ENCODE measurements around the gene ABLIM3.

- TF ChIP-seq, protein P1, sequence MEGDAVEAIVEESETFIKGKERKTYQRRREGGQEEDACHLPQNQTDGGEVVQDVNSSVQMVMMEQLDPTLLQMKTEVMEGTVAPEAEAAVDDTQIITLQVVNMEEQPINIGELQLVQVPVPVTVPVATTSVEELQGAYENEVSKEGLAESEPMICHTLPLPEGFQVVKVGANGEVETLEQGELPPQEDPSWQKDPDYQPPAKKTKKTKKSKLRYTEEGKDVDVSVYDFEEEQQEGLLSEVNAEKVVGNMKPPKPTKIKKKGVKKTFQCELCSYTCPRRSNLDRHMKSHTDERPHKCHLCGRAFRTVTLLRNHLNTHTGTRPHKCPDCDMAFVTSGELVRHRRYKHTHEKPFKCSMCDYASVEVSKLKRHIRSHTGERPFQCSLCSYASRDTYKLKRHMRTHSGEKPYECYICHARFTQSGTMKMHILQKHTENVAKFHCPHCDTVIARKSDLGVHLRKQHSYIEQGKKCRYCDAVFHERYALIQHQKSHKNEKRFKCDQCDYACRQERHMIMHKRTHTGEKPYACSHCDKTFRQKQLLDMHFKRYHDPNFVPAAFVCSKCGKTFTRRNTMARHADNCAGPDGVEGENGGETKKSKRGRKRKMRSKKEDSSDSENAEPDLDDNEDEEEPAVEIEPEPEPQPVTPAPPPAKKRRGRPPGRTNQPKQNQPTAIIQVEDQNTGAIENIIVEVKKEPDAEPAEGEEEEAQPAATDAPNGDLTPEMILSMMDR (IDR thresholded peaks at IDR 0.05): no peak
- peak in 1 of 2 donors; percentile 6 for TF ChIP-seq POLR2A (IDR thresholded peaks at IDR 0.05)
Observed at GRCh38 chr5:149271195-149271715, 130.0 kb downstream of the ABLIM3 start.

Data from thyroid gland (tissue), 4 donors.